H1 (cell line): ENCODE measurements around the gene CCER1. TPM values are rescaled to one million over a fixed set of nuclear protein-coding genes. Genes with fewer than 3 reads are reported as not detected.

Source experiments
- CHD7 ChIP-seq: fragments of 300-600 bp; sonication (generic); IDR thresholded peaks from 2 replicates; pipeline ENCODE4 v1.7.1; 2012; ENCODE audit warnings: low read length, moderate library complexity, mild to moderate bottlenecking, inconsistent platforms; ENCODE audit not compliant: insufficient replicate concordance
- JUND ChIP-seq: IDR thresholded peaks from 2 replicates; pipeline ENCODE4 v1.6.1; 2011; ENCODE audit warnings: mild to moderate bottlenecking, improper control_type of control experiment, low read length
- KDM1A ChIP-seq: fragments of 200-600, 300-600 bp; sonication (generic); IDR thresholded peaks from 2 replicates; pipeline ENCODE4 v1.7.1; 2016; ENCODE audit warnings: mild to moderate bottlenecking, low read length, borderline replicate concordance
- MAX ChIP-seq: IDR thresholded peaks from 2 replicates; pipeline ENCODE4 v1.6.1; 2012; ENCODE audit warnings: inconsistent platforms
- SIRT6 ChIP-seq: IDR thresholded peaks from one replicate; pipeline ENCODE4 v1.7.1; 2012; ENCODE audit warnings: low read length, inconsistent platforms
- SRF ChIP-seq: IDR thresholded peaks from 2 replicates; pipeline ENCODE4 v1.6.1; 2011; ENCODE audit warnings: mild to moderate bottlenecking, low read depth, low read length, moderate library complexity
- YY1 ChIP-seq: IDR thresholded peaks from 2 replicates; pipeline ENCODE4 v1.6.1; 2011; ENCODE audit warnings: low read depth, mild to moderate bottlenecking, low read length
- ZNF274 ChIP-seq: IDR thresholded peaks from 2 replicates; pipeline ENCODE4 v1.7.0; 2012; ENCODE audit warnings: low read length, borderline replicate concordance; ENCODE audit errors: extremely low read depth
- polyA plus RNA-seq, 7 experiments: library from polyadenylated mRNA; depleted of rRNA in 3 of 7; stranded (reverse) in 5 of 7; unstranded in 2 of 7; fragments of >200 nt in 5 of 7; fragments of 200-250 nt in 2 of 7; gene quantifications; 1 replicate in 5 of 7; 2 replicates in 1 of 7; 4 replicates in 1 of 7; pipeline versions ENCODE4 v1.2.1 to v1.2.3, GENCODE V29; 2011 to 2013; ENCODE audit warnings: missing spikeins in 2 of 7, mixed read lengths in 2 of 7
- total RNA-seq: library from RNA; stranded (reverse); fragmentation: NEBNext Ultra II Directional; extraction: Animal tissue kit (Norgen Biotek cat#: 25700); gene quantifications from 2 replicates; pipeline ENCODE4 v1.2.1, GENCODE V29; 2021

CCER1 gene
- total and polyA plus RNA-seq, 2 of the 8 experiments (the other 6 are each of a cell fraction or from before 2014, with no cell fraction given) = not detected

GRCh38 chr12:90969346-90969745 lies 14.4 kb upstream of the CCER1 start (continued):
- TF ChIP-seq CHD7 = no peak
- TF ChIP-seq JUND = no peak
- TF ChIP-seq SRF = no peak
- no peak for TF ChIP-seq SIRT6
- no peak for TF ChIP-seq KDM1A
- TF ChIP-seq MAX = no peak
- no peak for TF ChIP-seq YY1
- TF ChIP-seq ZNF274 = no peak
- TF ChIP-seq, all 59 proteins: peak for 0
